GM23248 (cell line): ENCODE data around the gene BLVRA.

Experiments used
- EZH2 ChIP-seq: fragments of 200-600 bp; sonication (generic); IDR thresholded peaks from 2 replicates; pipeline ENCODE4 v1.6.1; 2018; ENCODE audit warnings: antibody characterized with exemption, mild to moderate bottlenecking; ENCODE audit not compliant: insufficient read depth, poor library complexity, severe bottlenecking
- EZH2phosphoT487 ChIP-seq: fragments of 200-600 bp; sonication (generic); IDR thresholded peaks from 2 replicates; pipeline ENCODE4 v1.6.1; 2018; ENCODE audit warnings: antibody characterized with exemption, moderate library complexity, mild to moderate bottlenecking, low read depth; ENCODE audit not compliant: insufficient read depth

GRCh38 chr7:43803865-43804264, 45.4 kb downstream of the BLVRA start:
- TF ChIP-seq EZH2, result no peak
- no peak for TF ChIP-seq EZH2phosphoT487
